ENCODE measurements around the gene NTMT1.

NTMT1 gene

GRCh38 chr9:129673602-129674001 is 47.6 kb downstream of the NTMT1 start:
- no peak overlapping the region for H3K9ac ChIP-seq (ENCODE audit: low read depth, low read length)
- no peaks in the 10 kb centered on the region for H3K36me3 ChIP-seq (ENCODE audit: insufficient read depth, low read length)
- peaks cover 6% of the 10 kb centered on the region; the same call in 1 of the 2 replicates for H3K4me1 ChIP-seq (ENCODE audit: insufficient read depth, low read length)
- H3K9me3 ChIP-seq (ENCODE audit: control insufficient read depth, insufficient read depth, low read length) = no peaks in the 10 kb centered on the region

GRCh38 chr9:129674229-129674628 is 48.3 kb downstream of the NTMT1 start:
- H3K4me1 ChIP-seq (ENCODE audit: insufficient read depth, low read length) = peaks cover 6% of the 10 kb centered on the region; the same call in 1 of the 2 replicates
- no peaks in the 10 kb centered on the region for H3K9me3 ChIP-seq (ENCODE audit: control insufficient read depth, insufficient read depth, low read length)
- H3K9ac ChIP-seq (ENCODE audit: low read depth, low read length) = no peak overlapping the region
- H3K36me3 ChIP-seq (ENCODE audit: insufficient read depth, low read length) = no peaks in the 10 kb centered on the region

GRCh38 chr9:129675620-129676019 is 49.7 kb downstream of the NTMT1 start:
- Histone ChIP-seq H3K36me3 (ENCODE audit: insufficient read depth, low read length) (no peaks in the 10 kb centered on the region), H3K9ac (ENCODE audit: low read depth, low read length) (no peak overlapping the region), H3K9me3 (ENCODE audit: control insufficient read depth, insufficient read depth, low read length) (no peaks in the 10 kb centered on the region), H3K4me1 (ENCODE audit: insufficient read depth, low read length) (peaks cover 6% of the 10 kb centered on the region; the same call in 1 of the 2 replicates)

- H3K4me1 ChIP-seq (ENCODE audit: insufficient read depth, low read length) = peaks cover 6% of the 10 kb centered on the region; the same call in 1 of the 2 replicates
- H3K9ac ChIP-seq (ENCODE audit: low read depth, low read length) = no peak overlapping the region
- no peaks in the 10 kb centered on the region for H3K9me3 ChIP-seq (ENCODE audit: control insufficient read depth, insufficient read depth, low read length)
- H3K36me3 ChIP-seq (ENCODE audit: insufficient read depth, low read length) = no peaks in the 10 kb centered on the region
Observed at GRCh38 chr9:129676287-129676686, 50.3 kb downstream of the NTMT1 start.

- Histone ChIP-seq H3K9ac (ENCODE audit: low read depth, low read length) (no peak overlapping the region; the same call in 1 of the 2 replicates), H3K36me3 (ENCODE audit: insufficient read depth, low read length) (no peaks in the 10 kb centered on the region), H3K9me3 (ENCODE audit: control insufficient read depth, insufficient read depth, low read length) (no peaks in the 10 kb centered on the region)
Observed at GRCh38 chr9:129676975-129677374, 51.0 kb downstream of the NTMT1 start.

GRCh38 chr9:129677456-129677855 is 51.5 kb downstream of the NTMT1 start:
- H3K4me1 ChIP-seq (ENCODE audit: insufficient read depth, low read length) = peaks cover 6% of the 10 kb centered on the region; the same call in 1 of the 2 replicates
- no peak overlapping the region; the same call in 1 of the 2 replicates for H3K9ac ChIP-seq (ENCODE audit: low read depth, low read length)
- H3K36me3 ChIP-seq (ENCODE audit: insufficient read depth, low read length) = no peaks in the 10 kb centered on the region
- no peaks in the 10 kb centered on the region for H3K9me3 ChIP-seq (ENCODE audit: control insufficient read depth, insufficient read depth, low read length)

More at GRCh38 chr9:129676975-129677374, 51.0 kb downstream of the NTMT1 start:
- peaks cover 6% of the 10 kb centered on the region; the same call in 1 of the 2 replicates for H3K4me1 ChIP-seq (ENCODE audit: insufficient read depth, low read length)

- H3K9me3 ChIP-seq (ENCODE audit: control insufficient read depth, insufficient read depth, low read length) = no peaks in the 10 kb centered on the region
- no peaks in the 10 kb centered on the region for H3K36me3 ChIP-seq (ENCODE audit: insufficient read depth, low read length)
- no peak overlapping the region for H3K9ac ChIP-seq (ENCODE audit: low read depth, low read length)
- H3K4me1 ChIP-seq (ENCODE audit: insufficient read depth, low read length) = peaks cover 6% of the 10 kb centered on the region; the same call in 1 of the 2 replicates
Observed at GRCh38 chr9:129678844-129679243, 52.9 kb downstream of the NTMT1 start.

GRCh38 chr9:129679537-129679936 is 53.6 kb downstream of the NTMT1 start:
- Histone ChIP-seq H3K36me3 (ENCODE audit: insufficient read depth, low read length) (no peaks in the 10 kb centered on the region), H3K9ac (ENCODE audit: low read depth, low read length) (no peak overlapping the region), H3K9me3 (ENCODE audit: control insufficient read depth, insufficient read depth, low read length) (no peaks in the 10 kb centered on the region), H3K4me1 (ENCODE audit: insufficient read depth, low read length) (peaks cover 6% of the 10 kb centered on the region; the same call in 1 of the 2 replicates)

- H3K4me1 ChIP-seq (ENCODE audit: insufficient read depth, low read length) = peaks cover 3% of the 10 kb centered on the region; the same call in 1 of the 2 replicates
- no peaks in the 10 kb centered on the region for H3K9me3 ChIP-seq (ENCODE audit: control insufficient read depth, insufficient read depth, low read length)
- no peaks in the 10 kb centered on the region for H3K36me3 ChIP-seq (ENCODE audit: insufficient read depth, low read length)
- H3K9ac ChIP-seq (ENCODE audit: low read depth, low read length) = no peak overlapping the region
Observed at GRCh38 chr9:129681924-129682323, 56.0 kb downstream of the NTMT1 start.

- H3K9me3 ChIP-seq (ENCODE audit: control insufficient read depth, insufficient read depth, low read length) = no peaks in the 10 kb centered on the region
Observed at GRCh38 chr9:129682381-129682780, 56.4 kb downstream of the NTMT1 start.

GRCh38 chr9:129685220-129685932 is 59.4 kb downstream of the NTMT1 start:
- Histone ChIP-seq H3K4me1 (ENCODE audit: insufficient read depth, low read length) (no peaks in the 10 kb centered on the region; the same call in 1 of the 2 replicates), H3K9ac (ENCODE audit: low read depth, low read length) (no peak overlapping the region), H3K36me3 (ENCODE audit: insufficient read depth, low read length) (no peaks in the 10 kb centered on the region), H3K9me3 (ENCODE audit: control insufficient read depth, insufficient read depth, low read length) (no peaks in the 10 kb centered on the region)

More at GRCh38 chr9:129682381-129682780, 56.4 kb downstream of the NTMT1 start:
- H3K9ac ChIP-seq (ENCODE audit: low read depth, low read length) = no peak overlapping the region
- no peaks in the 10 kb centered on the region; the same call in 1 of the 2 replicates for H3K4me1 ChIP-seq (ENCODE audit: insufficient read depth, low read length)
- H3K36me3 ChIP-seq (ENCODE audit: insufficient read depth, low read length) = no peaks in the 10 kb centered on the region

Measured in ES-I3 (cell line).